Ovary (tissue), 3 donors: ENCODE results near the gene WNT5A.

Experiments used
- EP300 ChIP-seq: sonication (generic); formaldehyde crosslinking; IDR thresholded peaks from one replicate; pipeline ENCODE4 v1.6.1; 2017; ENCODE audit warnings: antibody characterized with exemption
- TF ChIP-seq, protein P1 (sequence below), 3 donors: fragments of 450-650 bp in 2 of 3; fragments of 200-600 bp in 1 of 3; IDR thresholded peaks; one replicate each; pipeline versions ENCODE4 v1.5.1 to v1.8.0; 2016 to 2022; ENCODE audit warnings: antibody characterized with exemption in 3 of 3, mild to moderate bottlenecking in 1 of 3
- donor health status: DM: no; HTN: no; CAD: no.

- TF ChIP-seq, protein P1, sequence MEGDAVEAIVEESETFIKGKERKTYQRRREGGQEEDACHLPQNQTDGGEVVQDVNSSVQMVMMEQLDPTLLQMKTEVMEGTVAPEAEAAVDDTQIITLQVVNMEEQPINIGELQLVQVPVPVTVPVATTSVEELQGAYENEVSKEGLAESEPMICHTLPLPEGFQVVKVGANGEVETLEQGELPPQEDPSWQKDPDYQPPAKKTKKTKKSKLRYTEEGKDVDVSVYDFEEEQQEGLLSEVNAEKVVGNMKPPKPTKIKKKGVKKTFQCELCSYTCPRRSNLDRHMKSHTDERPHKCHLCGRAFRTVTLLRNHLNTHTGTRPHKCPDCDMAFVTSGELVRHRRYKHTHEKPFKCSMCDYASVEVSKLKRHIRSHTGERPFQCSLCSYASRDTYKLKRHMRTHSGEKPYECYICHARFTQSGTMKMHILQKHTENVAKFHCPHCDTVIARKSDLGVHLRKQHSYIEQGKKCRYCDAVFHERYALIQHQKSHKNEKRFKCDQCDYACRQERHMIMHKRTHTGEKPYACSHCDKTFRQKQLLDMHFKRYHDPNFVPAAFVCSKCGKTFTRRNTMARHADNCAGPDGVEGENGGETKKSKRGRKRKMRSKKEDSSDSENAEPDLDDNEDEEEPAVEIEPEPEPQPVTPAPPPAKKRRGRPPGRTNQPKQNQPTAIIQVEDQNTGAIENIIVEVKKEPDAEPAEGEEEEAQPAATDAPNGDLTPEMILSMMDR (IDR thresholded peaks at IDR 0.05): no peak
- TF ChIP-seq EP300: no peak
Observed at GRCh38 chr3:55497250-55497649, 10.1 kb upstream of the WNT5A start.
